Measurements from ENCODE around the gene COL6A5. TPM values are rescaled to one million over a fixed set of nuclear protein-coding genes. Genes with fewer than 3 reads are reported as not detected.

Gene COL6A5
- total RNA-seq, 4 donors from 2014 or later, result 0.15 to 2.1 (median 0.44) TPM

- H3K27me3 ChIP-seq, result no peaks in the 10 kb centered on the region
- no peaks in the 10 kb centered on the region for H3K36me3 ChIP-seq
- H3K9me3 ChIP-seq, result no peaks in the 10 kb centered on the region
- DNase-seq (ENCODE audit: low spot score in 2 of 2), result no peak
- no peak overlapping the region for H3K27ac ChIP-seq
- no peaks in the 10 kb centered on the region for H3K4me1 ChIP-seq
- no peak overlapping the region for H3K4me3 ChIP-seq
- WGBS, result 79% methylated on average over 3 of the region's 3 CpGs
- no peak for TF ChIP-seq POLR2AphosphoS5 (IDR thresholded peaks at IDR 0.05)
- no peak for TF ChIP-seq EP300 (IDR thresholded peaks at IDR 0.05)
- TF ChIP-seq CTCF (IDR thresholded peaks at IDR 0.05), result no peak
- no peak for TF ChIP-seq POLR2A (IDR thresholded peaks at IDR 0.05)
Measured at GRCh38 chr3:130383424-130383823, 38.0 kb downstream of the COL6A5 start.

- 59% methylated on average over 3 of the region's 3 CpGs for WGBS
- no peaks in the 10 kb centered on the region for H3K36me3 ChIP-seq
- no peaks in the 10 kb centered on the region for H3K27me3 ChIP-seq
- no peaks in the 10 kb centered on the region for H3K9me3 ChIP-seq
- no peak for TF ChIP-seq POLR2AphosphoS5 (IDR thresholded peaks at IDR 0.05)
- TF ChIP-seq POLR2A (IDR thresholded peaks at IDR 0.05), result no peak
- TF ChIP-seq CTCF (IDR thresholded peaks at IDR 0.05), result no peak
- no peak for TF ChIP-seq EP300 (IDR thresholded peaks at IDR 0.05)
- no peak for DNase-seq (ENCODE audit: low spot score in 2 of 2)
- no peak overlapping the region for H3K27ac ChIP-seq
- H3K4me3 ChIP-seq, result no peak overlapping the region
- H3K4me1 ChIP-seq, result no peaks in the 10 kb centered on the region
Measured at GRCh38 chr3:130384476-130385025, 39.1 kb downstream of the COL6A5 start.

GRCh38 chr3:130386604-130387263 is 41.3 kb downstream of the COL6A5 start:
- no peak overlapping the region for H3K27ac ChIP-seq
- no peak overlapping the region for H3K4me3 ChIP-seq
- no peaks in the 10 kb centered on the region for H3K36me3 ChIP-seq
- H3K4me1 ChIP-seq, result no peaks in the 10 kb centered on the region
- 66% methylated on average over 2 of the region's 2 CpGs for WGBS
- no peaks in the 10 kb centered on the region for H3K27me3 ChIP-seq
- no peak for DNase-seq (ENCODE audit: low spot score in 2 of 2)
- TF ChIP-seq EP300 (IDR thresholded peaks at IDR 0.05) (no peak), POLR2AphosphoS5 (IDR thresholded peaks at IDR 0.05) (no peak), POLR2A (IDR thresholded peaks at IDR 0.05) (no peak), CTCF (IDR thresholded peaks at IDR 0.05) (no peak)
- H3K9me3 ChIP-seq, result no peaks in the 10 kb centered on the region

GRCh38 chr3:130389743-130390478 is 44.4 kb downstream of the COL6A5 start:
- no peak for DNase-seq (ENCODE audit: low spot score in 2 of 2)
- H3K36me3 ChIP-seq, result no peaks in the 10 kb centered on the region
- WGBS, result 26% methylated on average over 1 of the region's 1 CpG

More at GRCh38 chr3:130389743-130390478, 44.4 kb downstream of the COL6A5 start:
- Histone ChIP-seq H3K27ac (no peak overlapping the region), H3K9me3 (no peaks in the 10 kb centered on the region), H3K4me3 (no peak overlapping the region), H3K4me1 (no peaks in the 10 kb centered on the region), H3K27me3 (no peaks in the 10 kb centered on the region)
- no peak for TF ChIP-seq POLR2A (IDR thresholded peaks at IDR 0.05)
- no peak for TF ChIP-seq EP300 (IDR thresholded peaks at IDR 0.05)
- TF ChIP-seq CTCF (IDR thresholded peaks at IDR 0.05), result no peak
- no peak for TF ChIP-seq POLR2AphosphoS5 (IDR thresholded peaks at IDR 0.05)

Data from suprapubic skin (tissue), 4 donors.